Sigmoid colon (tissue), 3 donors: ENCODE data around the gene KCNJ3.

Source experiments
- POLR2A ChIP-seq, 2 donors: fragments of 450-650 bp; IDR thresholded peaks; one replicate each; pipeline ENCODE4 v1.6.1; 2016; ENCODE audit warnings: antibody characterized with exemption in 2 of 2, mild to moderate bottlenecking in 2 of 2, moderate library complexity in 2 of 2
- TF ChIP-seq, protein P1 (sequence below), 4 experiments: fragments of 450-650 bp in 3 of 4; fragments of 200-600 bp in 1 of 4; IDR thresholded peaks; one replicate each; pipeline ENCODE4 v1.5.1; 2016 to 2019; ENCODE audit warnings: antibody characterized with exemption in 4 of 4, mild to moderate bottlenecking in 3 of 4, moderate library complexity in 2 of 4

DNA sequence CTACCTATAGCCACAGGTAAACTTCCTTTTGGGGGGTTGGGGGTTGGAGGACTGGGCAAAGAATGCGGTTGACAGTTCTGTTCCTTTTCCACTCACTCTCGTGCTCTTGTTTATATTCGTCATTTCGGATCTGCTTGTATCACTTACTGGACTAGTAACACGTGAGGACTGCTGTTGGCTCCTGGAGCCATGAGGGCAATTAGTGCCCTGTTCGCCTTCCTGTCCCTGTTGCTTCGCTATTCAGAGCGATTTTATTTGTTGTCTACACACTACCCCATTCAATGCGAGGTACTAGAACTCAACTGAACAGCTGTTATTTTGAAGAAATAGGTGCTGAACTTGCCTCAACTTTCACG is 1.1 kb downstream of the KCNJ3 start:
- TF ChIP-seq, protein P1, sequence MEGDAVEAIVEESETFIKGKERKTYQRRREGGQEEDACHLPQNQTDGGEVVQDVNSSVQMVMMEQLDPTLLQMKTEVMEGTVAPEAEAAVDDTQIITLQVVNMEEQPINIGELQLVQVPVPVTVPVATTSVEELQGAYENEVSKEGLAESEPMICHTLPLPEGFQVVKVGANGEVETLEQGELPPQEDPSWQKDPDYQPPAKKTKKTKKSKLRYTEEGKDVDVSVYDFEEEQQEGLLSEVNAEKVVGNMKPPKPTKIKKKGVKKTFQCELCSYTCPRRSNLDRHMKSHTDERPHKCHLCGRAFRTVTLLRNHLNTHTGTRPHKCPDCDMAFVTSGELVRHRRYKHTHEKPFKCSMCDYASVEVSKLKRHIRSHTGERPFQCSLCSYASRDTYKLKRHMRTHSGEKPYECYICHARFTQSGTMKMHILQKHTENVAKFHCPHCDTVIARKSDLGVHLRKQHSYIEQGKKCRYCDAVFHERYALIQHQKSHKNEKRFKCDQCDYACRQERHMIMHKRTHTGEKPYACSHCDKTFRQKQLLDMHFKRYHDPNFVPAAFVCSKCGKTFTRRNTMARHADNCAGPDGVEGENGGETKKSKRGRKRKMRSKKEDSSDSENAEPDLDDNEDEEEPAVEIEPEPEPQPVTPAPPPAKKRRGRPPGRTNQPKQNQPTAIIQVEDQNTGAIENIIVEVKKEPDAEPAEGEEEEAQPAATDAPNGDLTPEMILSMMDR (IDR thresholded peaks at IDR 0.05): no peak
- TF ChIP-seq POLR2A (IDR thresholded peaks at IDR 0.05): no peak
